Measurements from ENCODE around the gene CREB3L2.
"Not testable (repeated sequence)": the region's sequence is repeated elsewhere in the genome, so short reads cannot be mapped to it uniquely, and the experiment has no call there.

CREB3L2 gene

DNA sequence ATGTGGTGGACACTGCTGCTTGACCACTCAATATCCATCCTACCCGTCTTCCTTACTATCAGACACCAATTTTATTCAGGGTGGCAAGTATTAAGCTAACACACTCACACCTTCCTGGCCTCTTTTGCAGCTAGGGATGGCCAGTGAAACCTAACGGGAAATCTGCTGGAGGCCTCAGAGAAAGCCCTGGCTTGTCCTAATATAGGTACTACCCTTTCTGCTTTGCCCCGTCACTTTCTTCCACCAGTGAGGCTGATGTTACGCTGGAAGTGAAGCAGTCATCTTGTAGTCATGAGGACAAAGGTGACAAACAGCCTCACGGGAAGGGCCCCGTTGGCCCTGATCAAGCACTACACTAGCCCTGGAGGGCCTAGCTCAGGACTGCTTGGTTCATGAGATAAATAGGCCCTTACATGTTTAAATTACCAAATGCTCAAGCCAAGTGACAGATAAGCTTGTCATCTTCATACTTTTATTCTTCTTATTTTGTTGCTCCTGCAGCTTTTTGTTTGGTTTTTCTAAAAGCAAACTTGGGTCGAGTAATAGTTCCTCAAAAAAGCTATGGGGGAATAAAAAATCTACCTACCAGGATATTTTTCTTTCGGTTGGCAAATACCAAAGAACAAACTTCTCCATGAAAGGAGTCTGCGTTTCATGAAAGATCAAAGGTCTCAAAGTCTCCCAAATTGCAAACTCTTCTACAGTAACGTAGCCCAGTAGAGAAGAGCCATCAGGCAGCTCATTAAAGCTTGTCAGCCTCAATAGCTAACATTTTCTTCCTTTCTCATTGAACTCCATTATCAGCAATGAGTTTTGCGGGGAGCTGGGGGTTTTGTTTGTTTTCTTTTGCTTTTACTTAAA is 17.5 kb downstream of the CREB3L2 start:
- Histone ChIP-seq H3K4me1 (ENCODE audit: control insufficient read depth, insufficient read depth, low read depth, low read length) (peaks cover 31% of the 10 kb centered on the region), H4K91ac (ENCODE audit: low read length) (no peak overlapping the region), H3K27ac (ENCODE audit: low read length, poor library complexity, severe bottlenecking) (no peak overlapping the region), H2AK5ac (ENCODE audit: low read length, severe bottlenecking) (no peak overlapping the region), H3K9ac (ENCODE audit: low read length) (peak overlapping the region; percentile 30), H3K9me3 (ENCODE audit: control insufficient read depth, low read length) (no peaks in the 10 kb centered on the region), H3K4me2 (ENCODE audit: low read length, poor library complexity, severe bottlenecking) (no peak overlapping the region), H3K14ac (ENCODE audit: low read length in 2 of 2) (peak overlapping the region in 1 of 2 experiments; percentile 24), H2BK5ac (ENCODE audit: low read depth, low read length, poor library complexity, severe bottlenecking) (no peak overlapping the region), H4K8ac (ENCODE audit: low read length) (no peak overlapping the region), H3K36me3 (ENCODE audit: control insufficient read depth in 1 of 2, insufficient read depth in 2 of 2, low read depth in 1 of 2, low read length in 2 of 2) (peaks cover 6 to 10% of the 10 kb centered on the region in 2 experiments), H2AFZ (ENCODE audit: low read depth, low read length) (no peak overlapping the region), H2BK120ac (ENCODE audit: low read depth, low read length) (no peak overlapping the region), H2BK12ac (ENCODE audit: low read length in 2 of 2) (peak overlapping the region in 1 of 2 experiments; percentile 79), H3K4ac (ENCODE audit: low read depth in 1 of 2, low read length in 2 of 2) (no peak overlapping the region), H3K4me3 (ENCODE audit: insufficient read depth in 1 of 2, low read depth in 1 of 2, low read length in 2 of 2) (no peak overlapping the region), H3K18ac (ENCODE audit: low read depth in 1 of 2, low read length in 2 of 2) (peak overlapping the region in 1 of 2 experiments; percentile 53), H3K23ac (ENCODE audit: low read length in 2 of 2) (no peak overlapping the region), H3K27me3 (ENCODE audit: control insufficient read depth in 1 of 2, insufficient read depth in 1 of 2, low read length in 2 of 2) (no peaks in the 10 kb centered on the region), H3K79me1 (replicated peaks; ENCODE audit: low read length, poor library complexity, severe bottlenecking) (no peaks in the 10 kb centered on the region), H2BK15ac (ENCODE audit: low read depth, poor library complexity, severe bottlenecking) (no peak overlapping the region)
- 97% methylated on average over 10 of the region's 11 CpGs for WGBS
- DNase-seq = no peak

DNA sequence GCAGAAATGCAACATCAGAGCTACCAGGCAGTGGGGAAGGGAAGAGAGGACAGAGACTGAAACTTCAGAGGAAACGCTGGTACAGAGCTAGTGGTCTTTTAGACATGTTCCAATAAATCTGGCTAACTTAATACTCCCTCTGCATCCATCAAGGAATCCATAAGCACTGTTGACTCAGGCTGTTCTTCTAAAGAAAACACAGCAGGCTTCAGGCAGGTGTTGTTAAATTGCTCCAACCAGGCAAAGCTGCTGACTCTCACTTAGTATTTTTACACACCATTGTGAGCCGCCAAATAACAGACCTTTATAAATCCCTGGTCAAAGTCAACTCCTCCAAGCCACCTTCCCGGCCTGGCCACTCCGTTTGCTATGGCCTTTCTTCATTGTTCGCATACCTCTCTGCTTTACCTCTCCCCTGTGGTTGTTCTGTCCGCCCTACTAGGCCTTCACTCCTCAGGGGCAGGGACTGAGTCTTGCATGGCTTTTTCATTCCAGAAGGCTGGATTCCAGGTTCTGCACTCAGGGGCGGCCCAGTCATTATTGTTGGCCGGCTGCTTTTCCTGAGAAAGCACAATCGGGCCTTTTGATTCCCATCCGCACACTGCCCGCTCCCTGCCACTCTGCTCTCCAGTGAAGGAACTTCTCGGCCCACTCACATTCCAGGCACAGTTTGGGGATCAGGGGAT is 18.4 kb downstream of the CREB3L2 start:
- H3K4me2 ChIP-seq (ENCODE audit: low read length, poor library complexity, severe bottlenecking) = no peak overlapping the region
- no peak overlapping the region for H2AFZ ChIP-seq (ENCODE audit: low read depth, low read length)
- no peaks in the 10 kb centered on the region for H3K9me3 ChIP-seq (ENCODE audit: control insufficient read depth, low read length)
- no peak overlapping the region for H3K23ac ChIP-seq (ENCODE audit: low read length in 2 of 2)
- no peak overlapping the region for H2BK15ac ChIP-seq (ENCODE audit: low read depth, poor library complexity, severe bottlenecking)
- H3K36me3 ChIP-seq (ENCODE audit: control insufficient read depth in 1 of 2, insufficient read depth in 2 of 2, low read depth in 1 of 2, low read length in 2 of 2) = peaks cover 6 to 10% of the 10 kb centered on the region in 2 experiments
- H3K18ac ChIP-seq (ENCODE audit: low read depth in 1 of 2, low read length in 2 of 2) = no peak overlapping the region
- 97% methylated on average over 12 of the region's 12 CpGs for WGBS
- H3K27ac ChIP-seq (ENCODE audit: low read length, poor library complexity, severe bottlenecking) = no peak overlapping the region
- H3K4ac ChIP-seq (ENCODE audit: low read depth in 1 of 2, low read length in 2 of 2) = no peak overlapping the region
- H2BK12ac ChIP-seq (ENCODE audit: low read length in 2 of 2) = peak overlapping the region in 1 of 2 experiments; percentile 18
- H3K79me1 ChIP-seq (replicated peaks; ENCODE audit: low read length, poor library complexity, severe bottlenecking) = no peaks in the 10 kb centered on the region
- H4K8ac ChIP-seq (ENCODE audit: low read length) = no peak overlapping the region
- H3K14ac ChIP-seq (ENCODE audit: low read length in 2 of 2) = no peak overlapping the region
- no peak overlapping the region for H2BK120ac ChIP-seq (ENCODE audit: low read depth, low read length)
- no peak overlapping the region for H2BK5ac ChIP-seq (ENCODE audit: low read depth, low read length, poor library complexity, severe bottlenecking)
- H3K9ac ChIP-seq (ENCODE audit: low read length) = peak overlapping the region; percentile 30
- H3K27me3 ChIP-seq (ENCODE audit: control insufficient read depth in 1 of 2, insufficient read depth in 1 of 2, low read length in 2 of 2) = no peaks in the 10 kb centered on the region
- no peak overlapping the region for H3K4me3 ChIP-seq (ENCODE audit: insufficient read depth in 1 of 2, low read depth in 1 of 2, low read length in 2 of 2)
- H4K91ac ChIP-seq (ENCODE audit: low read length) = peak overlapping the region; percentile 28
- no peak for DNase-seq
- peak overlapping the region; percentile 55 for H2AK5ac ChIP-seq (ENCODE audit: low read length, severe bottlenecking)
- H3K4me1 ChIP-seq (ENCODE audit: control insufficient read depth, insufficient read depth, low read depth, low read length) = peaks cover 34% of the 10 kb centered on the region

- not testable (repeated sequence) for H3K79me1 ChIP-seq (replicated peaks; ENCODE audit: low read length, poor library complexity, severe bottlenecking); H3K9me3 ChIP-seq (ENCODE audit: control insufficient read depth, low read length); H3K4me2 ChIP-seq (ENCODE audit: low read length, poor library complexity, severe bottlenecking); H2BK15ac ChIP-seq (ENCODE audit: low read depth, poor library complexity, severe bottlenecking); H2AFZ ChIP-seq (ENCODE audit: low read depth, low read length); H3K27ac ChIP-seq (ENCODE audit: low read length, poor library complexity, severe bottlenecking); H4K8ac ChIP-seq (ENCODE audit: low read length); H3K9ac ChIP-seq (ENCODE audit: low read length); H3K36me3 ChIP-seq (ENCODE audit: control insufficient read depth in 1 of 2, insufficient read depth in 2 of 2, low read depth in 1 of 2, low read length in 2 of 2); H2BK120ac ChIP-seq (ENCODE audit: low read depth, low read length); H3K23ac ChIP-seq (ENCODE audit: low read length in 2 of 2); H3K18ac ChIP-seq (ENCODE audit: low read depth in 1 of 2, low read length in 2 of 2); H2BK5ac ChIP-seq (ENCODE audit: low read depth, low read length, poor library complexity, severe bottlenecking); H3K4me3 ChIP-seq (ENCODE audit: insufficient read depth in 1 of 2, low read depth in 1 of 2, low read length in 2 of 2); H3K27me3 ChIP-seq (ENCODE audit: control insufficient read depth in 1 of 2, insufficient read depth in 1 of 2, low read length in 2 of 2); H4K91ac ChIP-seq (ENCODE audit: low read length); H3K14ac ChIP-seq (ENCODE audit: low read length in 2 of 2); DNase-seq; H2AK5ac ChIP-seq (ENCODE audit: low read length, severe bottlenecking); H2BK12ac ChIP-seq (ENCODE audit: low read length in 2 of 2); H3K4ac ChIP-seq (ENCODE audit: low read depth in 1 of 2, low read length in 2 of 2)
- H3K4me1 ChIP-seq (ENCODE audit: control insufficient read depth, insufficient read depth, low read depth, low read length) = peaks cover 34% of the 10 kb centered on the region
- WGBS = 89% methylated on average over 4 of the region's 6 CpGs
Measured at GRCh38 chr7:137982394-137982793, 19.5 kb downstream of the CREB3L2 start.

DNA sequence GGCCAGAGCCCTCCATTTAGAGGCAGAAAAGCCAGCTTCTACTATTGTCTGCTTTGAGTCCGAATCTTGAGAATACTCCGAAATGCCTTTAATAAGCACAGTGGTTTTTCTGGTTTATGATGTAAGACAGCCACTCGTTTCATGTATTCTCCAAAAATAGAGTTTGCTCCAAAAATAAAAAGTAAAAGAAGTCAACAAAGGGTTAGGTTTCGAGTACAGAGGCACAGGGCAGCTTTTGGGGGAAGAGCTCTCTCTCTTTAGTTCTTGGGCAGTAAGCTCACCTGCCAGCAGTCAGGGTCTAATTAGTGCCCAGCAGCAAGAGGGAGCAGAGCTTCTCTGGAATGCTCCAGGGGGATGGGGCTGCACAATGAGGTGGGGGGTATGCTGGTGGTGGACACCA is 20.2 kb downstream of the CREB3L2 start:
- H4K8ac ChIP-seq (ENCODE audit: low read length) = peak overlapping the region; percentile 68
- H3K27me3 ChIP-seq (ENCODE audit: control insufficient read depth in 1 of 2, insufficient read depth in 1 of 2, low read length in 2 of 2) = no peaks in the 10 kb centered on the region
- no peak overlapping the region for H3K27ac ChIP-seq (ENCODE audit: low read length, poor library complexity, severe bottlenecking)
- H3K4me1 ChIP-seq (ENCODE audit: control insufficient read depth, insufficient read depth, low read depth, low read length) = peaks cover 35% of the 10 kb centered on the region
- H2AFZ ChIP-seq (ENCODE audit: low read depth, low read length) = no peak overlapping the region
- no peak overlapping the region for H3K4me3 ChIP-seq (ENCODE audit: insufficient read depth in 1 of 2, low read depth in 1 of 2, low read length in 2 of 2)
- no peak overlapping the region for H3K18ac ChIP-seq (ENCODE audit: low read depth in 1 of 2, low read length in 2 of 2)
- no peak overlapping the region for H2BK12ac ChIP-seq (ENCODE audit: low read length in 2 of 2)
- H2BK15ac ChIP-seq (ENCODE audit: low read depth, poor library complexity, severe bottlenecking) = no peak overlapping the region
- no peak overlapping the region for H3K4ac ChIP-seq (ENCODE audit: low read depth in 1 of 2, low read length in 2 of 2)
- peaks cover 6 to 7% of the 10 kb centered on the region in 2 experiments for H3K36me3 ChIP-seq (ENCODE audit: control insufficient read depth in 1 of 2, insufficient read depth in 2 of 2, low read depth in 1 of 2, low read length in 2 of 2)
- no peak overlapping the region for H3K23ac ChIP-seq (ENCODE audit: low read length in 2 of 2)
- no peaks in the 10 kb centered on the region for H3K9me3 ChIP-seq (ENCODE audit: control insufficient read depth, low read length)
- no peak for DNase-seq
- peak overlapping the region; percentile 63 for H3K9ac ChIP-seq (ENCODE audit: low read length)
- no peaks in the 10 kb centered on the region for H3K79me1 ChIP-seq (replicated peaks; ENCODE audit: low read length, poor library complexity, severe bottlenecking)
- peak overlapping the region; percentile 21 for H2AK5ac ChIP-seq (ENCODE audit: low read length, severe bottlenecking)
- no peak overlapping the region for H2BK5ac ChIP-seq (ENCODE audit: low read depth, low read length, poor library complexity, severe bottlenecking)
- H3K14ac ChIP-seq (ENCODE audit: low read length in 2 of 2) = no peak overlapping the region
- WGBS = 84% methylated on average over 4 of the region's 4 CpGs
- H2BK120ac ChIP-seq (ENCODE audit: low read depth, low read length) = no peak overlapping the region
- no peak overlapping the region for H4K91ac ChIP-seq (ENCODE audit: low read length)
- H3K4me2 ChIP-seq (ENCODE audit: low read length, poor library complexity, severe bottlenecking) = no peak overlapping the region

All from mesenchymal stem cell (in vitro differentiated cells and primary cell).